GM23338 (cell line): ENCODE measurements around the gene CBLIF. TPM values are rescaled to one million over a fixed set of nuclear protein-coding genes. Genes with fewer than 3 reads are reported as not detected.

Experiments used
- ATAC-seq: fragments of 200-7000 bp; cut with Tn5 transposase; 3 replicates; pipeline ENCODE4 v1.9.1; 2020
- DNase-seq: peaks from one replicate; pipeline ENCODE4 v3.0.0-alpha.2; 2015; ENCODE audit warnings: low spot score
- H2AFZ ChIP-seq: fragments of 200-600 bp; sonication (generic); 2 replicates; pipeline ENCODE4 v1.8.0; 2016; ENCODE audit warnings: antibody characterized with exemption, mild to moderate bottlenecking, moderate library complexity
- H3F3A ChIP-seq: fragments of 200-600 bp; sonication (generic); replicated peaks from 2 replicates; pipeline ENCODE4 v1.8.0; 2017; ENCODE audit warnings: antibody characterized with exemption, mixed run types, low read depth
- H3K27ac ChIP-seq: fragments of 200-600 bp; sonication (generic); 2 replicates; pipeline ENCODE4 v1.6.1; 2016; ENCODE audit warnings: low read depth
- H3K27me3 ChIP-seq: fragments of 200-600 bp; sonication (generic); 2 replicates; pipeline ENCODE4 v1.8.0; 2016; ENCODE audit warnings: mild to moderate bottlenecking, mixed run types, moderate library complexity; ENCODE audit not compliant: insufficient read depth
- H3K36me3 ChIP-seq: fragments of 200-600 bp; sonication (generic); 2 replicates; pipeline ENCODE4 v1.8.0; 2016; ENCODE audit warnings: mild to moderate bottlenecking; ENCODE audit not compliant: insufficient read depth
- H3K4me1 ChIP-seq: fragments of 200-600 bp; sonication (generic); 2 replicates; pipeline ENCODE4 v1.8.0; 2016; ENCODE audit warnings: mild to moderate bottlenecking, moderate library complexity; ENCODE audit not compliant: insufficient read depth
- H3K4me2 ChIP-seq: fragments of 200-600 bp; sonication (generic); 2 replicates; pipeline ENCODE4 v1.7.1; 2017; ENCODE audit warnings: mixed run types
- H3K4me3 ChIP-seq: fragments of 200-600 bp; sonication (generic); 2 replicates; pipeline ENCODE4 v1.6.1; 2016; ENCODE audit warnings: mixed run types
- H3K79me2 ChIP-seq: fragments of 200-600 bp; sonication (generic); replicated peaks from 2 replicates; pipeline ENCODE4 v1.8.0; 2017; ENCODE audit warnings: mild to moderate bottlenecking; ENCODE audit not compliant: insufficient read depth
- H3K9me2 ChIP-seq: fragments of 200-600 bp; sonication (generic); 2 replicates; pipeline ENCODE4 v1.8.0; 2017; ENCODE audit not compliant: insufficient read depth
- H4K20me1 ChIP-seq: fragments of 200-600 bp; sonication (generic); replicated peaks from 2 replicates; pipeline ENCODE4 v1.8.0; 2017; ENCODE audit warnings: mild to moderate bottlenecking; ENCODE audit not compliant: insufficient read depth
- H3K27ac Mint-ChIP-seq: 2 replicates; pipeline ENCODE4 v1.8.0; 2020; ENCODE audit warnings: inconsistent platforms, mild to moderate bottlenecking, moderate library complexity, mixed read lengths
- H3K27me3 Mint-ChIP-seq: 3 replicates; pipeline ENCODE4 v1.8.0; 2022; ENCODE audit warnings: low read depth, mild to moderate bottlenecking, moderate library complexity, mixed read lengths, inconsistent platforms; ENCODE audit not compliant: insufficient read depth, poor library complexity
- H3K36me3 Mint-ChIP-seq: 3 replicates; pipeline ENCODE4 v1.8.0; 2021; ENCODE audit warnings: low read depth, mild to moderate bottlenecking, inconsistent platforms, moderate library complexity, mixed read lengths
- H3K4me1 Mint-ChIP-seq: 3 replicates; pipeline ENCODE4 v1.8.0; 2020; ENCODE audit warnings: mild to moderate bottlenecking, inconsistent platforms, mixed read lengths
- H3K4me3 Mint-ChIP-seq: 3 replicates; pipeline ENCODE4 v1.8.0; 2021; ENCODE audit warnings: moderate library complexity, mild to moderate bottlenecking, inconsistent platforms, mixed read lengths
- H3K9me3 Mint-ChIP-seq: 3 replicates; pipeline ENCODE4 v1.8.0; 2020; ENCODE audit warnings: moderate library complexity, mild to moderate bottlenecking, inconsistent platforms, mixed read lengths
- CREB1 ChIP-seq: fragments of 250-450 bp; sonication (Bioruptor Pico); IDR thresholded peaks from 2 replicates; pipeline ENCODE4 v1.5.0; 2020; ENCODE audit warnings: low read depth, mild to moderate bottlenecking, moderate library complexity
- EZH2 ChIP-seq: fragments of 200-600 bp; sonication (generic); IDR thresholded peaks from one replicate; pipeline ENCODE4 v1.8.0; 2017; ENCODE audit warnings: antibody characterized with exemption, mild to moderate bottlenecking, low read depth; ENCODE audit not compliant: unreplicated experiment
- EZH2phosphoT487 ChIP-seq: fragments of 200-600 bp; sonication (generic); IDR thresholded peaks from one replicate; pipeline ENCODE4 v1.8.1; 2018; ENCODE audit warnings: antibody characterized with exemption; ENCODE audit not compliant: unreplicated experiment
- JUNB ChIP-seq: IDR thresholded peaks from one replicate; pipeline ENCODE4 v1.6.1; 2016; ENCODE audit warnings: antibody characterized with exemption; ENCODE audit not compliant: unreplicated experiment
- NANOG ChIP-seq: IDR thresholded peaks from 2 replicates; pipeline ENCODE4 v1.6.1; 2016; ENCODE audit warnings: antibody characterized with exemption, borderline replicate concordance
- POLR2AphosphoS5 ChIP-seq: IDR thresholded peaks from 2 replicates; pipeline ENCODE4 v1.6.1; 2016; ENCODE audit warnings: antibody characterized with exemption, low read depth
- REST ChIP-seq: IDR thresholded peaks from one replicate; pipeline ENCODE4 v1.6.1; 2018; ENCODE audit warnings: antibody characterized with exemption; ENCODE audit not compliant: unreplicated experiment
- ZNF331 ChIP-seq: fragments of 250-450 bp; sonication (Bioruptor Pico); IDR thresholded peaks from 2 replicates; pipeline ENCODE4 v1.5.0; 2020; ENCODE audit warnings: low read depth, mild to moderate bottlenecking, moderate library complexity
- ZNF462 ChIP-seq: fragments of 250-450 bp; sonication (Bioruptor Pico); IDR thresholded peaks from 2 replicates; pipeline ENCODE4 v1.5.0; 2020; ENCODE audit warnings: mild to moderate bottlenecking, moderate library complexity
- polyA plus RNA-seq: library from polyadenylated mRNA; unstranded; fragments of >200 nt; fragmentation: Nextera tagmentation; extraction: Ambion mirVana; gene quantifications from 2 replicates; pipeline ENCODE4 v1.2.1, GENCODE V29; 2016
- total RNA-seq: library from RNA; depleted of rRNA; stranded (reverse); fragments of >200 nt; shearing (Covaris generic); gene quantifications from 2 replicates; pipeline ENCODE4 v1.2.3, GENCODE V29; 2014

The CBLIF gene
- total and polyA plus RNA-seq, 2 experiments from 2014 or later = not detected

GRCh38 chr11:59879567-59879966, 34.3 kb upstream of the CBLIF start (continued):
- TF ChIP-seq ZNF462 (CRISPR knock-in tag) (no peak), ZNF331 (CRISPR knock-in tag) (no peak), NANOG (no peak)

- H3K36me3 Mint-ChIP-seq = no peaks in the 10 kb centered on the region
- TF ChIP-seq CREB1 (CRISPR knock-in tag) (no peak), EZH2 (no peak), POLR2AphosphoS5 (no peak), ZNF331 (CRISPR knock-in tag) (no peak), JUNB (no peak), NANOG (no peak), EZH2phosphoT487 (no peak), REST (no peak)
These were observed 33.3 kb upstream of the CBLIF start, which contains the start of gene OOSP3 for GRCh38 chr11:59878575-59878974. OOSP3 (plus strand) TSS chr11:59878782; CDS start chr11:59878809, 27 bp downstream.

More at GRCh38 chr11:59878575-59878974, 33.3 kb upstream of the CBLIF start, which contains the start of gene OOSP3:
- H3K4me2 ChIP-seq = peak within 1 kb of the TSS; percentile 18; the same call in 1 of the 2 replicates
- no peak within 1 kb of the TSS for H3K4me3 ChIP-seq
- H3K27ac ChIP-seq = no peak within 1 kb of the TSS
- Mint-ChIP-seq H3K4me3 (no peak within 1 kb of the TSS), H3K4me1 (peaks cover 16% of the 10 kb centered on the region), H3K27ac (no peak within 1 kb of the TSS), H3K9me3 (no peaks in the 10 kb centered on the region), H3K27me3 (peaks cover 1% of the 10 kb centered on the region)
- DNase-seq (no peak), ATAC-seq (no peak)
- no peak within 1 kb of the TSS for H2AFZ ChIP-seq
- no peaks in the 10 kb centered on the region for H3K27me3 ChIP-seq
- H3K79me2 ChIP-seq = no peaks in the 10 kb centered on the region
- H3K4me1 ChIP-seq = peaks cover 13% of the 10 kb centered on the region
- no peaks in the 10 kb centered on the region for H3K36me3 ChIP-seq
- no peaks in the 10 kb centered on the region for H4K20me1 ChIP-seq
- peaks cover 10% of the 10 kb centered on the region for H3K9me2 ChIP-seq
- H3F3A ChIP-seq = no peaks in the 10 kb centered on the region
